CD4-positive, alpha-beta T cell treated with Interleukin-10 for 1 hour (primary cell): Measurements from ENCODE around the gene ARL15.
A peak's percentile ranks its signal among the peaks of the same experiment; 100 is the strongest.
"Not testable (repeated sequence)": the region's sequence is repeated elsewhere in the genome, so short reads cannot be mapped to it uniquely, and the experiment has no call there.

ENCODE experiments used
- DNase-seq: peaks from one replicate; pipeline ENCODE4 v3.0.0-alpha.2; 2020

ARL15 gene

DNA sequence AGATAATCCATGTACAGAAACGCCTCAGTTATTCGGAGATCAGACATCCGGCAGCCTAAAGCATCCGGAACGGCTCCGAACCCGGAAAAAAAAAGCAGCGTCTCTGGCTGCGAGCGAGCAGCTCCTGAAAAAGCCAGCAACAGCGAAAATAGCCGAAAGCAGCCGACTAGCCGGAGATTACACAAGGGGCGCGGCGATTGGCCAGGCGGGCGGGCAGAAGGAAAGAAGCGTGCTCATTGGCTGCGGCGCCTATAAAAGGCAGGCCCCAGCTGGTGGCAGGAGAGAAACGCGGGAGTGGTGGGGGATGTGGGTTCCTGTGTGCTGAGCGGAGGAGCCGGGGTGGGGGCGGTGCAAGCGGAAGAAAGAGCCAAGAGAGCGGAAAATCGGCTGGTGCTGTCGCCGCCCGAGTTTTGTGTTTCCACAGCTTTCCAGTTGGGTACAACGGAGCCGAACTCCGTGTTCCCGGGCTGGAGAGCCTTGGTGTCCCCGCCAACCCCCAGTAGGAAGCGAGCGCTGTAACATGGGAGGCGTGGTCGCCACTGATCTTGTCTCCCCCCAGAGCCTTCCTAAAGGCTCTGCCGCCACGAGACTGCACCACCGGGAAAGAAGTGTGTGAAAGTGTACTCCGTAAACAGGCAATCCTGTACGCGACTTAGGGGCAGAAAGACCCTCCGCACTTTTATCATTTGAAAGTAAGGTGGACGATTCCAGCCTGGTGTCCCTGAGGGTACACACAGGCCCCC lies at the start of gene ARL15:
Gene ARL15, minus strand, starts transcription at position 141 of the 743 bp plus-strand sequence.
- peak; percentile 98 for DNase-seq

DNA sequence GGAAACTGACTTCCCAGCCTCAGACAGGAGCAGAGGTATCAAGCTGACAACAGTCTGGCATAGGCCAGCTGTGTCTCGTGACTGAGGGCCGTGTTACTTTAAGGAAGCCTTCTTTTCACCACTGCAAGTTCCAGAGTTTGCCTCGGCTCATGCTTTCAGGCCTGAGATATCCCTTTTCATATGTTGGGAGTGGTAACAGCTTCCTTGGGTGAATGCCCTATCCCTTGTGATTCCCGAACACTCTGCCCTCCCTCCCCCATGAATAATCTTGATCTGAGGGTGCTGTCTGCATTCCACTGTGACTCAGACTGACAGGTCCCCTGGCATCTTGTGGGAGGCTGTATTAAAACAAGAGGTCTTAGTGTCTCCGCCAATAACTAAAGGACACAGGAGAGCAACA lies 49.7 kb upstream of the ARL15 start:
- no peak for DNase-seq

DNA sequence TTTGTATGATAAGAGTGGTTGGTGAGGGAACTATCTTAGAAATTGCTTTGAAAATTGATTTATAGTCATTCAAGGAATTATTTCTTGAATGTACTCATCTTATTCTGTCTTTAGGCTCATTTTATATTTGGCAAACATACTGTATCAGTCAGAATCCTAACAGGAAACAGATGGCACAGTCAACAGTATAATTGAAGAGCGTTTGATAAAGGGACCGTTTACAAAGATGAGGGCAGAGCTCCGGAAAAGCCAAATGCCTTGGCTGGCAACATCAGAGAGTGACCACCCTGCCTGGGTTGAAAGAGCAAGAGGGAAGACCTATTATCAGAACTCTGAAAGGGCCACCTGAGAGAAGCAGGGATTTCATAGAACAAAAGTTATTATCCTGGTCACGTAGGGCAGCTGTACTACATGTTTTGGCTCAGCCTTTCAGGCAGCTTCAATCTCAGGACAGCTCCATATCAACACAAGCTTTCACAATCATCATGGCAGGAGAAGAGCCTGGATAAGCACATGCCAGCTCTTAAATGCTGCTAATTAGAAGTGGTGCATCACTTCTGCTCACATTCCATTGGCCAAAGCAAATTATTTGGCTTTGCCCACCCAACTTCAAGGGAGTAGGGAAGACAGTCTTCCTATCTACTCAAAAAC lies 47.2 kb upstream of the ARL15 start:
- DNase-seq: no peak

GRCh38 chr5:54353933-54354564 lies 43.7 kb upstream of the ARL15 start:
- DNase-seq: not testable (repeated sequence)

GRCh38 chr5:54352580-54352979 lies 42.2 kb upstream of the ARL15 start:
- DNase-seq: not testable (repeated sequence)

DNA sequence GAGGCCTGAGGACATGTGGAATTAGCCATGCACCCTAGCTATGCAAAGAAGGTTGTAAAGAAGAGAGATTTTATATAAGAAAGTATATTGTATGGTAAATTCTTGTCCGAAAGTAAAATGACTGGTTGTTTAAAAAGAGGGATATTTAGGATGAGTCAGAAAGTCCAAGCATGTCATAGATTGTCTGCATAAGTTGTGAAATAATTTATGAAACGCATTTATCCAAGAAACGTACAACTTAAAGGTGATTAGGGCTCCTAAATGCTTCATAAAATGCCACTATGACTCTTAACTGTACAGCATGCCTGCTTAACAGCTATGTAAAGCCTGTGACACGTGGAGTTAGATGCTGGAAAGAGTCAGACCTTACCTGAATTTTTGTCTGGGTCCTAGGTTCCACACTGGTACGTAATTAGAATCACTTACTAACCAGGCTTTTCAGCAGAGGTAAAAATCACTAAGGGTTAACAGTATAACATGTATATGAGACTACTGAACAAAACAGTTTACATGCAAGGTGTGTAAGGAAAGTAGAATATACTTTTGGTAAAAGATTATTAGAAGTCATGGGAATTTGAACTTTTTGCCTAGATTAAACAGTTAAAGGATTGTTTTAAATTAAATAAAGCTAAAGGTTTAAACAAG lies 37.0 kb upstream of the ARL15 start:
- no peak for DNase-seq

- no peak for DNase-seq
Measured at GRCh38 chr5:54344653-54345052, 34.3 kb upstream of the ARL15 start.

DNA sequence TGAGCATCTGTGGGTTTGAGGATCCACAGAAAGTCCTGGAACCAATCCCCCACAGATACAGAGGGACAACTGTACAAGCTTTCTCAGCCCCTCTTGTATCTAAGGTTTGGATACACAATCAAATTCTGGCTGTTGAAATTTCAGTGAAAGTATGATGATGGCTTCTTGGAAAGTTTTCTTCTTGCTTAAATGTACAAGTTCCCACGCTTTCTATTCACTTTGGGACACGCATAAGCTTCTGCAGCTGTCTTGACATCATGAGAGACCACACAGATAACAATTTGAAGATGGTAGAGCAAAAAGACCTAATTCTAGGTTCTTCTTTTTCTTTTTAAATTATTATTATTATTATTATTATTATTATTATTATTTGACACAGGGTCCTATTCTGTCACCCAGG lies 31.6 kb upstream of the ARL15 start:
- DNase-seq: no peak

GRCh38 chr5:54337523-54337922 lies 27.1 kb upstream of the ARL15 start:
- DNase-seq: no peak

- DNase-seq: no peak
Measured at GRCh38 chr5:54332720-54333119, 22.3 kb upstream of the ARL15 start.

- DNase-seq: no peak
Measured at GRCh38 chr5:54329731-54330709, 19.6 kb upstream of the ARL15 start.

DNA sequence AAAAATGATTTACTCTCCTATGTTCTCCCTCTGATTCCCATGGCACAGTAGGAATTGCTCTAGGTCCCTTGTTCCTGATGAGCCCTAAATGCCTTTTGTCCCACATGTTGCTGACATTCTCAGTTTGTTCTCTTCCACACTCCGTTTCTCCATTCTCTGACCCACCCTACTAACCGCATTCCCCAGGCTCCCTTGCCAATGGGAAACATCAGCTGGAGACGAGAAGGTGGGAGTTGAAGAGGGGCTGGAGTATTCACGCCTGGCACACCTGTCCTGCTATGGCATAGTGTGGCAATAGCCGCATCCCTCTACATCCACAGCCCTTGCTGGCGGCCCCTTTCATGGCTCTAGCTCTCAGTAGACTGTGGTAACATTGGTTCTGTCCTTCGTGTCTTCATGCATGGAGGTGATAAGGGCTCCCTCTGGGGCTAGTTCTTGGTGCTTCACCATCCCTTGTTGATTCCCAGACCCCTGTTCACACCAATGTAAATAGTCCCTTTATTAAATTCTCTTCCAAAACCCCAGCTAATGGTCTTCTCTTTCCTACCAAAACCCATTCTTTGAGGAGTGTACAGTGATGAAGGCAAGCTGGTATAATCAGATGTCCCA lies 16.4 kb upstream of the ARL15 start:
- DNase-seq: no peak

GRCh38 chr5:54325610-54326311 lies 15.4 kb upstream of the ARL15 start:
- DNase-seq: no peak

- no peak for DNase-seq
Measured at GRCh38 chr5:54325272-54325609, 14.9 kb upstream of the ARL15 start.

- DNase-seq: no peak
Measured at GRCh38 chr5:54324651-54325271, 14.4 kb upstream of the ARL15 start.

DNA sequence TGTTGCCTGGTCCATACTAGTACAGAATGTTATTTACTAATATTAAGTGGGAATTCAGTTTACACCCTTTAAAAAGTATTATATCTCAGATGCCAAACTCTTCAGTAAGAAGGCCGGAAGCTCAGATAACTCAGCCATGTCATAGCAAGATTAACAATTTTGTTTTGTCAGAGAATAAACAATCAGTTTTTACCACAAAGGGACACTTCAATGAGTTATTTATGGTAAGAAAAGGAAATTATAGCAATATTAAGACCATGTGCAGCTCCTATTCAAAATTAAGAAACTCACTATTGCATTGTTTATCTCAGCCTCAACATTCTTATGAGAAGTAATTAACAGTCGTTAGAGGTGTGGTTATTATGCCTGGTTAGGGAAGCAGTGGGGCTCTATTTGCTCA lies 13.1 kb upstream of the ARL15 start:
- no peak for DNase-seq

- no peak for DNase-seq
Measured at GRCh38 chr5:54320256-54320655, 9.9 kb upstream of the ARL15 start.

GRCh38 chr5:54317511-54318260 lies 7.3 kb upstream of the ARL15 start:
- no peak for DNase-seq

DNA sequence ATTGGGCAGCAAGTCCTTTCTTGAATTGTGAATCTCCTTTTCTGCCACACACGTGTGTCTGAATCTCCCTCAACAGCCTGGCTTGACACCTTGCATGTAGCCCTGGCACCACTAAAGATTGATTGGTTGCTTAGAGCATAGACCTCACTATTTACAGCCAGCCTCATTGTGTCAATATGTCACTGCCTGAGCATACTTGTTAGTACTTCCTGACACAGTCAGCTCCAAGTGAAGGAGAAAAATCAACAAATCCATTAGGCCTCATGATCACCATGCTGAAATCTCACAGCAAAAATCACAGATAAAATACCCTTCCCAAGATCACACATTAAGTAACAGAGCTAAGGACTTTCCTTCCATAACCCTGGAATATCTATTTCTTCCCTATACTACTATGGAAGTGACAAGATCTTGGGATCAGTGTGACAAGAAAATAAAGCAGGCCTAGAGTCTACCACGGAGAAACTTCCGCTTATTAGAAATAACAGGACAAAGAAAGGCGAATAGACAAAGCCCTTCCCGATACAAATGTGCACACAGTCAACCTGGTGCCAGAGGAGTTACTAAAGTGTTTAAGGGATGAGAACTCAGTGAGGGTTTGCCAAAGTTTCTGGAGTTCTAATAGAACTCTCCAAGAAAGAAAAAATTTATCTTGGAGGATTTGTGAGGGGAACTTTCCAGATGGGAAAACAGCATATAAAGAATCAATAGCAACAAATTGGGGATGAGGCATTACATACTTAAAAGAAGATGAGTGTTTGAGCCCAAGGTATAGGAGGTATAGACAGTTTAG lies 5.6 kb upstream of the ARL15 start:
- no peak for DNase-seq
